22Rv1 (cell line): ENCODE data around the gene EIF4G3.

Experiments
- CTCF ChIP-seq: fragments of 450-650 bp; IDR thresholded peaks from 2 replicates; pipeline ENCODE4 v1.5.1; 2017; ENCODE audit warnings: mild to moderate bottlenecking
- ZFX ChIP-seq: fragments of 450-650 bp; IDR thresholded peaks from 2 replicates; pipeline ENCODE4 v1.6.1; 2017; ENCODE audit warnings: antibody characterized with exemption, borderline replicate concordance

GRCh38 chr1:20987831-20988825 is 188.6 kb downstream of the EIF4G3 start:
- TF ChIP-seq CTCF (no peak), ZFX (no peak)
